ENCODE results near the gene ULBP2.

ULBP2 gene

GRCh38 chr6:149974825-149975224 lies 33.0 kb downstream of the ULBP2 start:
- no peak for DNase-seq
- TF ChIP-seq, protein P1, sequence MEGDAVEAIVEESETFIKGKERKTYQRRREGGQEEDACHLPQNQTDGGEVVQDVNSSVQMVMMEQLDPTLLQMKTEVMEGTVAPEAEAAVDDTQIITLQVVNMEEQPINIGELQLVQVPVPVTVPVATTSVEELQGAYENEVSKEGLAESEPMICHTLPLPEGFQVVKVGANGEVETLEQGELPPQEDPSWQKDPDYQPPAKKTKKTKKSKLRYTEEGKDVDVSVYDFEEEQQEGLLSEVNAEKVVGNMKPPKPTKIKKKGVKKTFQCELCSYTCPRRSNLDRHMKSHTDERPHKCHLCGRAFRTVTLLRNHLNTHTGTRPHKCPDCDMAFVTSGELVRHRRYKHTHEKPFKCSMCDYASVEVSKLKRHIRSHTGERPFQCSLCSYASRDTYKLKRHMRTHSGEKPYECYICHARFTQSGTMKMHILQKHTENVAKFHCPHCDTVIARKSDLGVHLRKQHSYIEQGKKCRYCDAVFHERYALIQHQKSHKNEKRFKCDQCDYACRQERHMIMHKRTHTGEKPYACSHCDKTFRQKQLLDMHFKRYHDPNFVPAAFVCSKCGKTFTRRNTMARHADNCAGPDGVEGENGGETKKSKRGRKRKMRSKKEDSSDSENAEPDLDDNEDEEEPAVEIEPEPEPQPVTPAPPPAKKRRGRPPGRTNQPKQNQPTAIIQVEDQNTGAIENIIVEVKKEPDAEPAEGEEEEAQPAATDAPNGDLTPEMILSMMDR (IDR thresholded peaks at IDR 0.05; ENCODE audit: low read depth, low read length) = no peak
- H3K4me3 ChIP-seq (ENCODE audit: low read depth, low read length) = no peak overlapping the region
- peaks cover 31% of the 10 kb centered on the region for H3K27me3 ChIP-seq (ENCODE audit: insufficient read depth, low read depth, severe bottlenecking)
- H3K36me3 ChIP-seq = no peaks in the 10 kb centered on the region
- no peaks in the 10 kb centered on the region for H3K9me3 ChIP-seq (ENCODE audit: severe bottlenecking)
- H3K27ac ChIP-seq = no peak overlapping the region

GRCh38 chr6:149975400-149975799 lies 33.6 kb downstream of the ULBP2 start:
- H3K36me3 ChIP-seq = no peaks in the 10 kb centered on the region
- H3K9me3 ChIP-seq (ENCODE audit: severe bottlenecking) = no peaks in the 10 kb centered on the region
- H3K27ac ChIP-seq = no peak overlapping the region
- no peak for DNase-seq
- no peak overlapping the region for H3K4me3 ChIP-seq (ENCODE audit: low read depth, low read length)
- peaks cover 35% of the 10 kb centered on the region for H3K27me3 ChIP-seq (ENCODE audit: insufficient read depth, low read depth, severe bottlenecking)
- TF ChIP-seq, protein P1 (IDR thresholded peaks at IDR 0.05; ENCODE audit: low read depth, low read length) = no peak

- peaks cover 48% of the 10 kb centered on the region for H3K27me3 ChIP-seq (ENCODE audit: insufficient read depth, low read depth, severe bottlenecking)
- TF ChIP-seq, protein P1 (IDR thresholded peaks at IDR 0.05; ENCODE audit: low read depth, low read length) = no peak
- H3K9me3 ChIP-seq (ENCODE audit: severe bottlenecking) = no peaks in the 10 kb centered on the region
- H3K36me3 ChIP-seq = no peaks in the 10 kb centered on the region
- no peak for DNase-seq
- H3K4me3 ChIP-seq (ENCODE audit: low read depth, low read length) = no peak overlapping the region
- H3K27ac ChIP-seq = no peak overlapping the region
Observed at GRCh38 chr6:149977221-149977620, 35.4 kb downstream of the ULBP2 start.

GRCh38 chr6:149978610-149979009 lies 36.8 kb downstream of the ULBP2 start:
- Histone ChIP-seq H3K9me3 (ENCODE audit: severe bottlenecking) (no peaks in the 10 kb centered on the region), H3K36me3 (no peaks in the 10 kb centered on the region), H3K4me3 (ENCODE audit: low read depth, low read length) (no peak overlapping the region), H3K27ac (no peak overlapping the region), H3K27me3 (ENCODE audit: insufficient read depth, low read depth, severe bottlenecking) (peaks cover 54% of the 10 kb centered on the region)
- TF ChIP-seq, protein P1 (IDR thresholded peaks at IDR 0.05; ENCODE audit: low read depth, low read length) = no peak
- no peak for DNase-seq

GRCh38 chr6:149979293-149979692 lies 37.5 kb downstream of the ULBP2 start:
- no peak overlapping the region for H3K4me3 ChIP-seq (ENCODE audit: low read depth, low read length)
- no peak for DNase-seq
- TF ChIP-seq, protein P1 (IDR thresholded peaks at IDR 0.05; ENCODE audit: low read depth, low read length) = no peak
- H3K27ac ChIP-seq = no peak overlapping the region
- H3K27me3 ChIP-seq (ENCODE audit: insufficient read depth, low read depth, severe bottlenecking) = peaks cover 54% of the 10 kb centered on the region
- H3K36me3 ChIP-seq = no peaks in the 10 kb centered on the region
- no peaks in the 10 kb centered on the region for H3K9me3 ChIP-seq (ENCODE audit: severe bottlenecking)

DNA sequence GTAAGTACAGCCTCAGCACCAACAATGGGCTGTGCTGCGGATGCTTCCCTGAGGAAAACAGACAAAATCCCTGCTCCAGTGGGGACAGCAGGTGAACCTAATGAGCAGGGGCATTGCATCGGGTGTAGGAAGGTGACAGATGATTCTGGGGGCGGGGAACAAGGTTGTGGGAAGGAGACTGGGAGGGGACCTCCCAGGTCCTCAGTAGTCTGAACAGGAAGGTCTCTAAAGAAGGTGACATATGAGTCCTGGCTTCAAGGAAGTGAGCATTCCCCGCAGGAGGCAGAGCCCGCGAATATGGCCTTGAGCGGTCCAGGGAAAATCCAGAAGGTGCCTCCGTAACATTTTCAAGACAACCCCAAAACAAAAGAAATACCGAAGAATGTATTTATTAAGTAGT lies 41.3 kb downstream of the ULBP2 start:
- H3K36me3 ChIP-seq = no peaks in the 10 kb centered on the region
- DNase-seq = no peak
- peaks cover 66% of the 10 kb centered on the region for H3K27me3 ChIP-seq (ENCODE audit: insufficient read depth, low read depth, severe bottlenecking)
- TF ChIP-seq, protein P1 (IDR thresholded peaks at IDR 0.05; ENCODE audit: low read depth, low read length) = no peak
- no peak overlapping the region for H3K4me3 ChIP-seq (ENCODE audit: low read depth, low read length)
- H3K27ac ChIP-seq = no peak overlapping the region
- H3K9me3 ChIP-seq (ENCODE audit: severe bottlenecking) = no peaks in the 10 kb centered on the region
